Karpas-422 (cell line): Measurements from ENCODE around the gene LUC7L3. TPM values are rescaled to one million over a fixed set of nuclear protein-coding genes. Genes with fewer than 3 reads are reported as not detected.
"Not testable (repeated sequence)": the region's sequence is repeated elsewhere in the genome, so short reads cannot be mapped to it uniquely, and the experiment has no call there.

Experiments used
- DNase-seq: peaks from one replicate; pipeline ENCODE4 v3.0.0-alpha.2; 2015
- H2AFZ ChIP-seq: fragments of 200-600 bp; sonication (generic); 2 replicates; pipeline ENCODE4 v1.6.1; 2014; ENCODE audit warnings: antibody characterized with exemption, low read length, mixed read lengths
- H3K27ac ChIP-seq: fragments of 200-600 bp; sonication (generic); 2 replicates; pipeline ENCODE4 v1.5.1; 2014; ENCODE audit warnings: mild to moderate bottlenecking, low read length, moderate library complexity
- H3K27me3 ChIP-seq: fragments of 200-600 bp; sonication (generic); 2 replicates; pipeline ENCODE4 v1.6.1; 2014; ENCODE audit warnings: low read length, mixed read lengths
- H3K36me3 ChIP-seq: fragments of 200-600 bp; sonication (generic); 2 replicates; pipeline ENCODE4 v1.6.1; 2014; ENCODE audit warnings: low read length, mixed read lengths; ENCODE audit not compliant: insufficient read depth
- H3K4me1 ChIP-seq: fragments of 200-600 bp; sonication (generic); 2 replicates; pipeline ENCODE4 v1.6.1; 2014; ENCODE audit warnings: mild to moderate bottlenecking, low read length, mixed read lengths
- H3K4me2 ChIP-seq: fragments of 200-600 bp; sonication (generic); 2 replicates; pipeline ENCODE4 v1.6.1; 2014; ENCODE audit warnings: low read length, low read depth, mild to moderate bottlenecking; ENCODE audit not compliant: poor library complexity, severe bottlenecking
- H3K4me3 ChIP-seq: fragments of 200-600 bp; sonication (generic); 2 replicates; pipeline ENCODE4 v1.5.1; 2014; ENCODE audit warnings: mild to moderate bottlenecking, antibody characterized with exemption, low read length, mixed read lengths
- H3K79me2 ChIP-seq: fragments of 200-600 bp; sonication (generic); 2 replicates; pipeline ENCODE4 v1.6.1; 2014; ENCODE audit warnings: mild to moderate bottlenecking, low read length, mixed read lengths
- H3K9ac ChIP-seq: fragments of 200-600 bp; sonication (generic); 2 replicates; pipeline ENCODE4 v1.6.0; 2014; ENCODE audit warnings: low read length
- H3K9me2 ChIP-seq: fragments of 200-600 bp; sonication (generic), shearing (Covaris generic); replicated peaks from 2 replicates; pipeline ENCODE4 v1.6.0; 2014; ENCODE audit warnings: mild to moderate bottlenecking, low read length, moderate library complexity; ENCODE audit not compliant: insufficient read depth
- H3K9me3 ChIP-seq: fragments of 300-700, 200-600 bp; sonication (generic); 2 replicates; pipeline ENCODE4 v1.6.1; 2014; ENCODE audit warnings: low read length, mixed read lengths
- H4K20me1 ChIP-seq: fragments of 200-600 bp; sonication (generic); 2 replicates; pipeline ENCODE4 v1.6.1; 2014; ENCODE audit warnings: mild to moderate bottlenecking, antibody characterized with exemption, low read length, low read depth; ENCODE audit not compliant: insufficient read depth
- total RNA-seq: library from RNA; depleted of rRNA; stranded (reverse); fragments of >200 nt; shearing (Covaris generic); gene quantifications from 2 replicates; pipeline ENCODE4 v1.2.3, GENCODE V29; 2014; ENCODE audit warnings: low replicate concordance

Gene LUC7L3
- total RNA-seq, 1 experiment from 2014 or later = 102 TPM

GRCh38 chr17:50679008-50679544 lies 40.3 kb upstream of the LUC7L3 start:
- Histone ChIP-seq H3K9me2 (no peaks in the 10 kb centered on the region), H3K27me3 (no peaks in the 10 kb centered on the region), H3K27ac (no peak overlapping the region), H3K36me3 (no peaks in the 10 kb centered on the region), H3K9ac (no peak overlapping the region), H4K20me1 (no peaks in the 10 kb centered on the region), H3K4me2 (no peak overlapping the region), H3K4me1 (no peaks in the 10 kb centered on the region), H3K4me3 (no peak overlapping the region), H3K9me3 (no peaks in the 10 kb centered on the region), H2AFZ (no peak overlapping the region), H3K79me2 (no peaks in the 10 kb centered on the region)
- no peak for DNase-seq

GRCh38 chr17:50680126-50680525 lies 39.3 kb upstream of the LUC7L3 start:
- no peak overlapping the region for H3K9ac ChIP-seq
- no peak for DNase-seq
- no peaks in the 10 kb centered on the region for H3K9me3 ChIP-seq
- no peak overlapping the region for H2AFZ ChIP-seq
- H3K4me1 ChIP-seq = no peaks in the 10 kb centered on the region
- no peaks in the 10 kb centered on the region for H3K9me2 ChIP-seq
- no peak overlapping the region for H3K4me2 ChIP-seq
- no peak overlapping the region for H3K27ac ChIP-seq
- H3K36me3 ChIP-seq = no peaks in the 10 kb centered on the region
- no peaks in the 10 kb centered on the region for H3K79me2 ChIP-seq
- no peaks in the 10 kb centered on the region for H4K20me1 ChIP-seq
- no peaks in the 10 kb centered on the region for H3K27me3 ChIP-seq
- no peak overlapping the region for H3K4me3 ChIP-seq

- not testable (repeated sequence) for H3K4me1 ChIP-seq, H3K4me3 ChIP-seq, H3K9ac ChIP-seq, H3K79me2 ChIP-seq, H2AFZ ChIP-seq, H4K20me1 ChIP-seq, H3K9me3 ChIP-seq, H3K27me3 ChIP-seq, H3K9me2 ChIP-seq, H3K4me2 ChIP-seq, H3K27ac ChIP-seq, DNase-seq, H3K36me3 ChIP-seq
Measured at GRCh38 chr17:50680543-50681262, 38.7 kb upstream of the LUC7L3 start.

- no peaks in the 10 kb centered on the region for H3K9me2 ChIP-seq
- DNase-seq = no peak
- no peaks in the 10 kb centered on the region for H3K4me1 ChIP-seq
- H3K27me3 ChIP-seq = no peaks in the 10 kb centered on the region
- no peaks in the 10 kb centered on the region for H4K20me1 ChIP-seq
- H3K4me2 ChIP-seq = no peak overlapping the region
- H2AFZ ChIP-seq = no peak overlapping the region
- H3K4me3 ChIP-seq = no peak overlapping the region
- no peaks in the 10 kb centered on the region for H3K36me3 ChIP-seq
- H3K27ac ChIP-seq = no peak overlapping the region
- H3K9me3 ChIP-seq = no peaks in the 10 kb centered on the region
- H3K79me2 ChIP-seq = no peaks in the 10 kb centered on the region
- H3K9ac ChIP-seq = no peak overlapping the region
Measured at GRCh38 chr17:50681263-50682200, 37.9 kb upstream of the LUC7L3 start.

- H3K9me3 ChIP-seq = no peaks in the 10 kb centered on the region
- H4K20me1 ChIP-seq = no peaks in the 10 kb centered on the region
- DNase-seq = no peak
- H3K4me2 ChIP-seq = no peak overlapping the region
- no peak overlapping the region for H2AFZ ChIP-seq
- no peak overlapping the region for H3K9ac ChIP-seq
- H3K4me3 ChIP-seq = no peak overlapping the region
- H3K79me2 ChIP-seq = no peaks in the 10 kb centered on the region
- no peaks in the 10 kb centered on the region for H3K27me3 ChIP-seq
- H3K9me2 ChIP-seq = no peaks in the 10 kb centered on the region
- no peaks in the 10 kb centered on the region for H3K4me1 ChIP-seq
- no peak overlapping the region for H3K27ac ChIP-seq
- no peaks in the 10 kb centered on the region for H3K36me3 ChIP-seq
Measured at GRCh38 chr17:50682441-50682840, 37.0 kb upstream of the LUC7L3 start.

- Histone ChIP-seq H4K20me1 (no peaks in the 10 kb centered on the region), H3K4me3 (no peak overlapping the region), H3K4me2 (no peak overlapping the region), H3K27me3 (no peaks in the 10 kb centered on the region), H2AFZ (no peak overlapping the region), H3K4me1 (no peaks in the 10 kb centered on the region), H3K79me2 (no peaks in the 10 kb centered on the region), H3K9ac (no peak overlapping the region), H3K36me3 (no peaks in the 10 kb centered on the region), H3K9me2 (no peaks in the 10 kb centered on the region), H3K27ac (no peak overlapping the region), H3K9me3 (no peaks in the 10 kb centered on the region)
- DNase-seq = no peak
Measured at GRCh38 chr17:50682938-50683337, 36.5 kb upstream of the LUC7L3 start.

- Histone ChIP-seq H3K4me2 (no peak overlapping the region), H2AFZ (no peak overlapping the region), H3K27ac (no peak overlapping the region), H3K4me1 (no peaks in the 10 kb centered on the region), H3K9me2 (no peaks in the 10 kb centered on the region), H3K36me3 (no peaks in the 10 kb centered on the region), H3K4me3 (no peak overlapping the region), H4K20me1 (no peaks in the 10 kb centered on the region), H3K79me2 (no peaks in the 10 kb centered on the region), H3K27me3 (no peaks in the 10 kb centered on the region), H3K9me3 (no peaks in the 10 kb centered on the region), H3K9ac (no peak overlapping the region)
- no peak for DNase-seq
Measured at GRCh38 chr17:50683434-50684287, 35.7 kb upstream of the LUC7L3 start.

- H3K4me2 ChIP-seq = no peak overlapping the region
- H3K27me3 ChIP-seq = no peaks in the 10 kb centered on the region
- no peaks in the 10 kb centered on the region for H3K79me2 ChIP-seq
- no peaks in the 10 kb centered on the region for H3K9me2 ChIP-seq
- no peaks in the 10 kb centered on the region for H3K4me1 ChIP-seq
- H3K27ac ChIP-seq = no peak overlapping the region
- DNase-seq = no peak
- no peaks in the 10 kb centered on the region for H3K9me3 ChIP-seq
- H3K9ac ChIP-seq = no peak overlapping the region
- no peaks in the 10 kb centered on the region for H3K36me3 ChIP-seq
- no peak overlapping the region for H3K4me3 ChIP-seq
- no peaks in the 10 kb centered on the region for H4K20me1 ChIP-seq
- H2AFZ ChIP-seq = no peak overlapping the region
Measured at GRCh38 chr17:50684288-50684611, 35.2 kb upstream of the LUC7L3 start.
